Trophoblast cell (in vitro differentiated cells and primary cell): ENCODE results near the gene GCKR.

Experiments used
- DNase-seq, 2 donors: peaks; one replicate each; pipeline ENCODE4 v3.0.0-alpha.2; 2016
- H2AFZ ChIP-seq: 2 replicates; pipeline ENCODE4 v1.6.1; 2013; ENCODE audit warnings: low read length, moderate library complexity, mild to moderate bottlenecking; ENCODE audit not compliant: insufficient read depth, poor library complexity
- H2AK5ac ChIP-seq: 2 replicates; pipeline ENCODE4 v1.6.1; 2013; ENCODE audit warnings: mild to moderate bottlenecking, low read length
- H2BK120ac ChIP-seq: 2 replicates; pipeline ENCODE4 v1.6.1; 2013; ENCODE audit warnings: low read length, mild to moderate bottlenecking, moderate library complexity; ENCODE audit not compliant: insufficient read depth, poor library complexity
- H2BK12ac ChIP-seq: 2 replicates; pipeline ENCODE4 v1.6.1; 2013; ENCODE audit warnings: mild to moderate bottlenecking, low read length, moderate library complexity
- H2BK5ac ChIP-seq: 2 replicates; pipeline ENCODE4 v1.6.1; 2013; ENCODE audit warnings: low read length, low read depth, moderate library complexity, mild to moderate bottlenecking; ENCODE audit not compliant: poor library complexity
- H3K14ac ChIP-seq: 2 replicates; pipeline ENCODE4 v1.6.1; 2013; ENCODE audit warnings: mild to moderate bottlenecking, low read length
- H3K18ac ChIP-seq: 2 replicates; pipeline ENCODE4 v1.6.1; 2013; ENCODE audit warnings: mild to moderate bottlenecking, low read length
- H3K23ac ChIP-seq: 2 replicates; pipeline ENCODE4 v1.6.1; 2013; ENCODE audit warnings: low read length
- H3K27ac ChIP-seq: 2 replicates; pipeline ENCODE4 v1.5.1; 2013; ENCODE audit warnings: low read depth, mild to moderate bottlenecking, inconsistent platforms, low read length, moderate library complexity
- H3K27me3 ChIP-seq: 2 replicates; pipeline ENCODE4 v1.6.1; 2013; ENCODE audit warnings: inconsistent platforms, mild to moderate bottlenecking, low read length, moderate library complexity; ENCODE audit not compliant: insufficient read depth
- H3K36me3 ChIP-seq, 2 experiments: 1 replicate in 1 of 2; 2 replicates in 1 of 2; pipeline ENCODE4 v1.6.1; 2013; ENCODE audit warnings: low read length in 2 of 2, mild to moderate bottlenecking in 2 of 2, moderate library complexity in 1 of 2; ENCODE audit not compliant: insufficient read depth in 2 of 2, control insufficient read depth in 1 of 2
- H3K4ac ChIP-seq: 2 replicates; pipeline ENCODE4 v1.6.1; 2013; ENCODE audit warnings: low read depth, mild to moderate bottlenecking, low read length, moderate library complexity
- H3K4me1 ChIP-seq, 2 experiments: 1 replicate in 1 of 2; 2 replicates in 1 of 2; pipeline ENCODE4 v1.6.1; 2013; ENCODE audit warnings: low read length in 2 of 2, mild to moderate bottlenecking in 2 of 2, moderate library complexity in 1 of 2; ENCODE audit not compliant: insufficient read depth in 2 of 2, control insufficient read depth in 1 of 2
- H3K4me2 ChIP-seq: 2 replicates; pipeline ENCODE4 v1.6.1; 2013; ENCODE audit warnings: inconsistent platforms, mild to moderate bottlenecking, low read length, moderate library complexity
- H3K4me3 ChIP-seq: 2 replicates; pipeline ENCODE4 v1.5.1; 2013; ENCODE audit warnings: mild to moderate bottlenecking, low read depth, low read length, inconsistent platforms
- H3K79me1 ChIP-seq: one replicate; pipeline ENCODE4 v1.6.1; 2013; ENCODE audit warnings: low read length
- H3K79me2 ChIP-seq: 2 replicates; pipeline ENCODE4 v1.6.1; 2013; ENCODE audit warnings: low read length, mild to moderate bottlenecking; ENCODE audit not compliant: control insufficient read depth, insufficient read depth, poor library complexity
- H3K9ac ChIP-seq: 2 replicates; pipeline ENCODE4 v1.6.1; 2013; ENCODE audit warnings: mild to moderate bottlenecking, low read length
- H3K9me3 ChIP-seq: 2 replicates; pipeline ENCODE4 v1.6.1; 2013; ENCODE audit warnings: low read depth, mild to moderate bottlenecking, control low read depth, inconsistent platforms, low read length; ENCODE audit not compliant: insufficient read depth
- H4K12ac ChIP-seq: 2 replicates; pipeline ENCODE4 v1.6.1; 2013; ENCODE audit warnings: low read depth, mild to moderate bottlenecking, low read length, moderate library complexity
- H4K8ac ChIP-seq: 2 replicates; pipeline ENCODE4 v1.6.1; 2013; ENCODE audit warnings: low read depth, mild to moderate bottlenecking, low read length, moderate library complexity
- H4K91ac ChIP-seq: one replicate; pipeline ENCODE4 v1.6.1; 2013; ENCODE audit warnings: low read depth, mild to moderate bottlenecking, low read length, moderate library complexity
- WGBS: extraction: QIAGEN DNeasy Blood & Tissue Kit; methylation state at CpG from one replicate; pipeline ENCODE4 v1.1.7; 2013; ENCODE audit warnings: missing lambda C conversion rate; ENCODE audit not compliant: insufficient read length, insufficient coverage; ENCODE audit errors: extremely low coverage; 5-methylcytosine and 5-hydroxymethylcytosine counted together

The GCKR gene

GRCh38 chr2:27489118-27489497 is 7.5 kb upstream of the GCKR start:
- peak overlapping the region; percentile 69 for H4K8ac ChIP-seq
- peak overlapping the region; percentile 3 for H3K9ac ChIP-seq
- H3K4me3 ChIP-seq, result peak overlapping the region; percentile 75
- DNase-seq, result peak; percentile 1 to 35
- H3K4me1 ChIP-seq, result peaks cover 0 to 5% of the 10 kb centered on the region in 2 experiments
- no peak overlapping the region for H3K18ac ChIP-seq
- peaks cover 1% of the 10 kb centered on the region for H3K9me3 ChIP-seq
- no peak overlapping the region for H4K12ac ChIP-seq
- no peaks in the 10 kb centered on the region for H3K79me1 ChIP-seq
- H3K4ac ChIP-seq, result no peak overlapping the region
- peaks cover 2% of the 10 kb centered on the region for H3K27me3 ChIP-seq
- no peak overlapping the region for H3K27ac ChIP-seq
- no peak overlapping the region for H2BK12ac ChIP-seq
- H3K4me2 ChIP-seq, result peak overlapping the region; percentile 86
- H3K79me2 ChIP-seq, result no peaks in the 10 kb centered on the region
- H3K36me3 ChIP-seq, result peaks cover 0 to 1% of the 10 kb centered on the region in 2 experiments
- no peak overlapping the region for H3K23ac ChIP-seq
- H4K91ac ChIP-seq, result no peak overlapping the region
- no peak overlapping the region for H3K14ac ChIP-seq
- H2AK5ac ChIP-seq, result no peak overlapping the region
- no peak overlapping the region for H2BK120ac ChIP-seq
- WGBS, result no CpG with 5 or more reads among the region's 11 CpGs
- H2AFZ ChIP-seq, result peak overlapping the region; percentile 5
- H2BK5ac ChIP-seq, result no peak overlapping the region

GRCh38 chr2:27489498-27490397 is 6.9 kb upstream of the GCKR start, which contains the start of gene IFT172:
Gene IFT172 (minus strand): TSS chr2:27489743. CDS start chr2:27489653, 90 bp downstream.
- H3K79me1 ChIP-seq, result no peaks in the 10 kb centered on the region
- peak within 1 kb of the TSS; percentile 3 for H3K9ac ChIP-seq
- H2AFZ ChIP-seq, result peak within 1 kb of the TSS; percentile 5
- no peak within 1 kb of the TSS for H3K4ac ChIP-seq
- no peak within 1 kb of the TSS for H2BK12ac ChIP-seq
- no CpG with 5 or more reads among the region's 43 CpGs for WGBS
- H2AK5ac ChIP-seq, result no peak within 1 kb of the TSS
- H3K27me3 ChIP-seq, result peaks cover 9% of the 10 kb centered on the region
- H3K4me3 ChIP-seq, result peak within 1 kb of the TSS; percentile 75
- H4K12ac ChIP-seq, result no peak within 1 kb of the TSS
- H2BK120ac ChIP-seq, result no peak within 1 kb of the TSS
- peaks cover 0 to 1% of the 10 kb centered on the region in 2 experiments for H3K36me3 ChIP-seq
- H3K14ac ChIP-seq, result no peak within 1 kb of the TSS
- H3K4me2 ChIP-seq, result peak within 1 kb of the TSS; percentile 86
- H3K79me2 ChIP-seq, result no peaks in the 10 kb centered on the region
- DNase-seq, result peak; percentile 100
- H2BK5ac ChIP-seq, result no peak within 1 kb of the TSS
- no peak within 1 kb of the TSS for H3K27ac ChIP-seq
- peaks cover 3 to 9% of the 10 kb centered on the region in 2 experiments for H3K4me1 ChIP-seq
- no peak within 1 kb of the TSS for H3K18ac ChIP-seq
- peaks cover 6% of the 10 kb centered on the region for H3K9me3 ChIP-seq
- peak within 1 kb of the TSS; percentile 69 for H4K8ac ChIP-seq
- no peak within 1 kb of the TSS for H4K91ac ChIP-seq
- H3K23ac ChIP-seq, result no peak within 1 kb of the TSS

GRCh38 chr2:27492557-27492956 is 4.1 kb upstream of the GCKR start:
- no peak overlapping the region for H2BK5ac ChIP-seq
- H3K79me1 ChIP-seq, result no peaks in the 10 kb centered on the region
- DNase-seq, result no peak
- peaks cover 4 to 10% of the 10 kb centered on the region in 2 experiments for H3K4me1 ChIP-seq
- no peak overlapping the region for H3K14ac ChIP-seq
- H2AFZ ChIP-seq, result no peak overlapping the region
- no peak overlapping the region for H3K18ac ChIP-seq
- H3K23ac ChIP-seq, result no peak overlapping the region
- no peak overlapping the region for H2BK120ac ChIP-seq
- no peak overlapping the region for H3K4me2 ChIP-seq
- H2BK12ac ChIP-seq, result no peak overlapping the region
- H3K36me3 ChIP-seq, result no peaks in the 10 kb centered on the region
- no peak overlapping the region for H2AK5ac ChIP-seq
- no peak overlapping the region for H3K9ac ChIP-seq
- H4K12ac ChIP-seq, result no peak overlapping the region
- peaks cover 6% of the 10 kb centered on the region for H3K9me3 ChIP-seq
- no peaks in the 10 kb centered on the region for H3K79me2 ChIP-seq
- no peak overlapping the region for H3K27ac ChIP-seq
- no CpG with 5 or more reads among the region's 4 CpGs for WGBS
- H4K8ac ChIP-seq, result no peak overlapping the region
- no peak overlapping the region for H3K4ac ChIP-seq
- H3K27me3 ChIP-seq, result peaks cover 24% of the 10 kb centered on the region
- no peak overlapping the region for H4K91ac ChIP-seq
- no peak overlapping the region for H3K4me3 ChIP-seq

- DNase-seq, result no peak
- Histone ChIP-seq H2BK120ac (no peak overlapping the region), H3K36me3 (no peaks in the 10 kb centered on the region), H2BK5ac (no peak overlapping the region), H4K8ac (no peak overlapping the region), H4K12ac (no peak overlapping the region), H2AK5ac (no peak overlapping the region), H3K18ac (no peak overlapping the region), H3K4ac (no peak overlapping the region), H3K14ac (no peak overlapping the region), H3K4me2 (no peak overlapping the region), H4K91ac (no peak overlapping the region), H3K27me3 (peaks cover 24% of the 10 kb centered on the region), H3K27ac (no peak overlapping the region), H2AFZ (no peak overlapping the region), H3K9me3 (peaks cover 6% of the 10 kb centered on the region), H3K9ac (no peak overlapping the region), H3K79me1 (no peaks in the 10 kb centered on the region), H3K79me2 (no peaks in the 10 kb centered on the region), H3K4me1 (peaks cover 4 to 10% of the 10 kb centered on the region in 2 experiments), H3K23ac (no peak overlapping the region), H3K4me3 (no peak overlapping the region), H2BK12ac (no peak overlapping the region)
- no CpG with 5 or more reads among the region's 13 CpGs for WGBS
These were observed 2.7 kb upstream of the GCKR start for GRCh38 chr2:27493948-27494283.
